ENCODE data around the gene EVI2A. TPM values are rescaled to one million over a fixed set of nuclear protein-coding genes. Genes with fewer than 3 reads are reported as not detected.

Gene EVI2A
- total RNA-seq, 4 donors from 2014 or later: 0.68 to 11.1 (median 3.3) TPM

DNA sequence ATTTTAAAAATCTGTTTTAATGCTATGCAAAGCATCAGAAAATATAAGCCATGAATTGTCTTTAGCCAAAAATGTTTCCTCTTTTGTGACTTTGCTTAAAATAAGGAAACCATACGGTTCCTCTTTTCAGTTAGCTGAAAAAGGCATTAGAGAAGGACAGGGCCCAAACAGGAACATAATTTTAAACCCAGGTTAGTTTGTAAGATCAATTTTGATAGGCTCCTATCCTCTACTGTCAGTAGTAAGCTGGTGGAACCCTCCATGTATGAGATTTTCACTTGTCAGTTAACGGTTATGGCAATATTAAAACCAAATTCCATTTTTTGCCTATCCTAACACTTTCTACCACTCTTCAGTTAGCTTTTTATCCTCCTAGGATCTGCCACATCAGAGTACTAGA, 11.9 kb downstream of the EVI2A start:
- Histone ChIP-seq H3K9me3 (no peaks in the 10 kb centered on the region), H3K4me1 (peaks cover 0 to 4% (median 0%) of the 10 kb centered on the region in 3 donors), H3K27ac (peak overlapping the region in 3 of 4 donors; percentile 51 to 73 (median 52)), H3K27me3 (no peaks in the 10 kb centered on the region), H3K36me3 (peaks cover 0 to 5% (median 0%) of the 10 kb centered on the region in 3 donors), H3K4me3 (peak overlapping the region in 2 of 4 donors; percentile 22 to 36)
- TF ChIP-seq, protein P1, sequence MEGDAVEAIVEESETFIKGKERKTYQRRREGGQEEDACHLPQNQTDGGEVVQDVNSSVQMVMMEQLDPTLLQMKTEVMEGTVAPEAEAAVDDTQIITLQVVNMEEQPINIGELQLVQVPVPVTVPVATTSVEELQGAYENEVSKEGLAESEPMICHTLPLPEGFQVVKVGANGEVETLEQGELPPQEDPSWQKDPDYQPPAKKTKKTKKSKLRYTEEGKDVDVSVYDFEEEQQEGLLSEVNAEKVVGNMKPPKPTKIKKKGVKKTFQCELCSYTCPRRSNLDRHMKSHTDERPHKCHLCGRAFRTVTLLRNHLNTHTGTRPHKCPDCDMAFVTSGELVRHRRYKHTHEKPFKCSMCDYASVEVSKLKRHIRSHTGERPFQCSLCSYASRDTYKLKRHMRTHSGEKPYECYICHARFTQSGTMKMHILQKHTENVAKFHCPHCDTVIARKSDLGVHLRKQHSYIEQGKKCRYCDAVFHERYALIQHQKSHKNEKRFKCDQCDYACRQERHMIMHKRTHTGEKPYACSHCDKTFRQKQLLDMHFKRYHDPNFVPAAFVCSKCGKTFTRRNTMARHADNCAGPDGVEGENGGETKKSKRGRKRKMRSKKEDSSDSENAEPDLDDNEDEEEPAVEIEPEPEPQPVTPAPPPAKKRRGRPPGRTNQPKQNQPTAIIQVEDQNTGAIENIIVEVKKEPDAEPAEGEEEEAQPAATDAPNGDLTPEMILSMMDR (IDR thresholded peaks at IDR 0.05): no peak
- TF ChIP-seq POLR2A (IDR thresholded peaks at IDR 0.05): no peak
- intact Hi-C loops (cut with DNase I): no loop called here
- WGBS, 2 donors: 63 to 68% methylated on average over 2 of the region's 2 CpGs
- no peak for DNase-seq

DNA sequence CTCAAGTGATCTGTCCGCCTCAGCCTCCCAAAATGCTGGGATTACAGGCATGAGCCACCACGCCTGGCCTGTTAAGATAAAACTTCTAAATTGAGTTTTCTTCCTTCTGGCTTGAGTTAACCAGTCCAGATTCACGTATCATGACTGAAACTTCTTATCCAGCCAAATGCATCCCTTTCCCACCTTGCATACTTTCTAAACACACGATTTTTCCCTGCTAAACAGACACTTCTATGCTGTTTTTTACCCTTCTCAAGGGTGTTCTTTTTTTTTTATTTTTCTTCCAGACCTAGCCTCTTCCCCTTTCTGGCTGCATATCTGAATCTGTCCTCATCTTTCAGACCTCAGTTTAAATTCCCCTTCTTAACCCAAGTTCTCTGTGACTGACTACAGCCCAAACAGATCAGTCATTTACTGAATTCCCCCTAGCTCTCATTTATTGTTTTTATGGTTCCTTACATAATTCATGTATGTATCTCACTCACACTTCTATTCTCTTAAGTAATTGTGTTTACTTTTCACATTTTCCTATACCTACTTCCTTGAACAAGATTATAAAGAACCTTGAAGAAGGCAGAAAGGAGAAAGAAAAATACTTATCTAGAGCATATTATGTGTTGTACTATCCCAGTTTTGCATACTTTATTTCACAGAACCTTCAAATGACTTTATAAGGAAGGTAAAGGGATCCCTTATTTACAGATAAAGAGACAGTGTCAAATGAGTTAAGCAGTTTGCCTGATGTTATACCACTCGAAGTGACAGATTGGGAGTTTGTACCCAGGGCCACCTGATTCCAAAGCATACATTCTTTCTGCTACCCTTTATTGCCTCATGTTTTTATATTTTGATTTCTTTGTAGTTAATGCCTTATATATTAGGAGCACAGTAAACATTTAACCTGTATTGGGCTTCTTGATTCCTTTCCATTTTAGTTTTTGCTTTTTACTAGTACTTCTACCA, 12.8 kb downstream of the EVI2A start:
- intact Hi-C loops (cut with DNase I): no loop called here
- no peaks in the 10 kb centered on the region for H3K9me3 ChIP-seq
- H3K27ac ChIP-seq: peak overlapping the region in 3 of 4 donors; percentile 6 to 73 (median 10)
- H3K4me3 ChIP-seq: peak overlapping the region in 1 of 4 donors; percentile 20
- H3K36me3 ChIP-seq: peaks cover 0 to 5% (median 0%) of the 10 kb centered on the region in 3 donors
- 48 to 69% methylated on average over 5 of the region's 5 CpGs for WGBS, 2 donors
- TF ChIP-seq, protein P1 (IDR thresholded peaks at IDR 0.05): no peak
- no peak for TF ChIP-seq POLR2A (IDR thresholded peaks at IDR 0.05)
- H3K27me3 ChIP-seq: no peaks in the 10 kb centered on the region
- DNase-seq: no peak
- no peaks in the 10 kb centered on the region for H3K4me1 ChIP-seq

DNA sequence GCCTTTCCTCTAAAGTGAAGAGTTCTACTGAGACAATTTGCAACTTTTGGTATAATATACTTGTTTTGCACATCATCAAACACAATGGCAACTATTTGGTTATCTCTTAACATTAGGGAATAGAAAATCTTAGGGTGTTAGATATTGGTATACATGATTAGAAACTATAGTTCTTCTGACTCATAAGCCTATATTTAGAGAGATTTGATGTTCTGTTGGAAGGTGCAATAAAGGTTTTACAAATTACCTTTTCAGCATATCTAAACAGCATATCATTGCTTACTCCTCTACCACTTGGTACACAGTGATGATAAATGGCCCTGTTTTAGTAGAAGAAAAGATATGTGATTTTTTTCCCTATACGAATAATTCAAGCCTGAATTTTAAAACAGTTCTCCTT, 13.8 kb downstream of the EVI2A start:
- peak overlapping the region in 1 of 4 donors; percentile 6 for H3K27ac ChIP-seq
- no peaks in the 10 kb centered on the region for H3K27me3 ChIP-seq
- 71 to 76% methylated on average over 1 of the region's 1 CpG for WGBS, 2 donors
- H3K4me1 ChIP-seq: no peaks in the 10 kb centered on the region
- intact Hi-C loops (cut with DNase I): no loop called here
- no peak overlapping the region for H3K4me3 ChIP-seq
- no peak for DNase-seq
- TF ChIP-seq, protein P1 (IDR thresholded peaks at IDR 0.05): no peak
- H3K36me3 ChIP-seq: peaks cover 0 to 5% (median 0%) of the 10 kb centered on the region in 3 donors
- no peaks in the 10 kb centered on the region for H3K9me3 ChIP-seq

DNA sequence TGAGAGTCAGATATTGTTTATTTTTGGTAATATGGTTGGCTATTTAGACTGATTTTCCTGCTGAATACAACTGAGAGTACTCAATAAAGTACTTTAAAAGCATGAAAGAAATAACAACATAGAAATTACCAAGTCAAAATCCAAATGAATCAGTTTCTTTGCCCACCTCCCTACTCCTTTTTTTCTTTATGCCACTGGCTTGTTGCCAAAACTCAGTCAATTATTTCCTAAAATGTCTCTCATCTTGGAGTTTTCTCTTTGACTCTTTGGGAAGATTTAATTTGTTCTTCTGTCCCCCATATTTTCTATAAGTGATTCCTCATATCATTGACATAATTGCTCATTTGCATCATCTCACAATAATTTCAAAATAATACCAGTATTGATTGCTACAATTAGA, 21.8 kb downstream of the EVI2A start:
- TF ChIP-seq POLR2A (IDR thresholded peaks at IDR 0.05): no peak
- TF ChIP-seq, protein P1 (IDR thresholded peaks at IDR 0.05): no peak
- no peak for DNase-seq
- Histone ChIP-seq H3K9me3 (no peaks in the 10 kb centered on the region), H3K4me3 (no peak overlapping the region), H3K36me3 (no peaks in the 10 kb centered on the region), H3K4me1 (no peaks in the 10 kb centered on the region), H3K27ac (no peak overlapping the region), H3K27me3 (no peaks in the 10 kb centered on the region)
- intact Hi-C loops (cut with DNase I): no loop called here

DNA sequence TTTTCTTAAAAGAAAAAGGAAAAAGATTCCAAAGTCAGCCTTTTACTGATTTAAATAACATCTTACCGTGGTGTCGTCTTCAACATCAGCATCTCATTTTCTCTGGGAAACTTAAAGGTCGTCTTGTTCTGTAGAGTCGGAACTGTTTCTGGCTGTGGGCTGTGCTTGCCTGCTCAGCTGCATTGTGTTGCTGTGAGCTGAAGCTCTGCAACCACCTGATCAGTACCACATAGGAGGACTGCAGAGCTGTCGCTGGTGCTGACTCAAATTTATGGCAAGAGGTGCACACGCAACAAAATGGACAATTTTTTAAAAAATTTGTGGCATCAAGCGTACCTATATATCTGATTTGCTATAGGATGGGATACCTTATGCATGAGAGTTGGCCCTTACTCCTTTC, 24.3 kb downstream of the EVI2A start, which contains the start of gene OMG:
OMG (minus strand) TSS at position 150 of the 400 bp plus-strand sequence. CDS start 908 bp downstream, outside the sequence.
- no peaks in the 10 kb centered on the region for H3K27me3 ChIP-seq
- no peak for DNase-seq
- H3K4me3 ChIP-seq: no peak within 1 kb of the TSS
- TF ChIP-seq, protein P1 (IDR thresholded peaks at IDR 0.05): no peak
- no peak for TF ChIP-seq POLR2A (IDR thresholded peaks at IDR 0.05)
- peaks cover 0 to under 1% (median 0%) of the 10 kb centered on the region in 3 donors for H3K36me3 ChIP-seq
- intact Hi-C loops (cut with DNase I): no loop called here
- 84 to 91% methylated on average over 6 to 7 of the region's 7 CpGs for WGBS, 2 donors
- H3K27ac ChIP-seq: no peak within 1 kb of the TSS
- no peaks in the 10 kb centered on the region for H3K9me3 ChIP-seq
- no peaks in the 10 kb centered on the region for H3K4me1 ChIP-seq

All from esophagus squamous epithelium (tissue), 5 donors.